Ovary (tissue), 9 donors: ENCODE results near the gene EML2. TPM values are rescaled to one million over a fixed set of nuclear protein-coding genes. Genes with fewer than 3 reads are reported as not detected.
A peak's percentile ranks its signal among the peaks of the same experiment; 100 is the strongest.

Experiments
- DNase-seq, 5 donors: peaks; one replicate each; pipeline ENCODE4 v3.0.0-alpha.2; 2019 to 2020
- H3K27ac ChIP-seq, 2 donors: fragments of 200-600 bp; one replicate each; pipeline versions ENCODE4 v1.5.1 to v1.8.0; 2019 to 2022
- H3K27me3 ChIP-seq: fragments of 200-600 bp; one replicate; pipeline ENCODE4 v1.8.0; 2022
- H3K36me3 ChIP-seq: fragments of 200-600 bp; sonication (generic); one replicate; pipeline ENCODE4 v1.5.1; 2019
- H3K4me1 ChIP-seq: one replicate; pipeline ENCODE4 v1.8.1; 2013; ENCODE audit warnings: mild to moderate bottlenecking, moderate library complexity; ENCODE audit not compliant: insufficient read depth
- H3K4me3 ChIP-seq: fragments of 200-600 bp; sonication (generic); one replicate; pipeline ENCODE4 v1.5.1; 2017
- H3K9me3 ChIP-seq, 2 donors: fragments of 200-600 bp in 1 of 2; sonication (generic) in 1 of 2; one replicate each; pipeline versions ENCODE4 v1.5.1 to v1.8.1; 2013 to 2019; ENCODE audit warnings: mild to moderate bottlenecking in 1 of 2, moderate library complexity in 1 of 2
- EP300 ChIP-seq: sonication (generic); formaldehyde crosslinking; IDR thresholded peaks from one replicate; pipeline ENCODE4 v1.6.1; 2017; ENCODE audit warnings: antibody characterized with exemption
- POLR2A ChIP-seq: fragments of 450-650 bp; IDR thresholded peaks from one replicate; pipeline ENCODE4 v1.6.1; 2017; ENCODE audit warnings: antibody characterized with exemption, mild to moderate bottlenecking, moderate library complexity
- WGBS, 3 donors: extraction: QIAGEN DNeasy Blood & Tissue Kit in 1 of 3; methylation state at CpG; one replicate each; pipeline versions ENCODE4 v1.1.5 to v1.1.7; 2013 to 2017; 5-methylcytosine and 5-hydroxymethylcytosine counted together
- intact Hi-C, 4 donors: fragments of 100-400 bp; cut with DNase I; formaldehyde crosslinking; loops; one replicate each; pipeline versions ENCODE4 v1.11.0 to v1.15.1; 2022 to 2023
- polyA plus RNA-seq, 2 donors: library from polyadenylated mRNA; stranded (reverse); fragments of 200-250 nt in 1 of 2; fragments of 350-450 nt in 1 of 2; fragmentation: Illumina TruSeq in 1 of 2; extraction: RNeasy Lipid Tissue Mini Kit (QIAGEN cat#74804) in 1 of 2; gene quantifications; one replicate each; pipeline ENCODE4 v1.2.3, GENCODE V29; 2013 to 2014
- total RNA-seq, 7 donors: library from RNA; depleted of rRNA in 2 of 7; stranded (reverse); fragments of >200 nt in 2 of 7; fragmentation: NEBNext Ultra II Directional in 3 of 7; extraction: Animal tissue kit (Norgen Biotek cat#: 25700) in 3 of 7; gene quantifications; one replicate each; pipeline versions ENCODE4 v1.1.0 to v1.2.4, GENCODE V29; 2016 to 2023
- TF ChIP-seq, protein P1 (sequence below), 3 donors: fragments of 450-650 bp in 2 of 3; fragments of 200-600 bp in 1 of 3; IDR thresholded peaks; one replicate each; pipeline versions ENCODE4 v1.5.1 to v1.8.0; 2016 to 2022; ENCODE audit warnings: antibody characterized with exemption in 3 of 3, mild to moderate bottlenecking in 1 of 3
- donor health status: DM: no; HTN: no; CAD: no; lungs with moderate emphysema.
- donor health status: DM: no; HTN: no; CAD: no.
- donor health status: Bipolar disorder and iron deficiency.
- donor health status: DM: yes; HTN: yes; CAD: no.
- donor health status: DM: no; HTN: no; CAD: no.
- donor health status: DM: yes; HTN: yes; CAD: no.

EML2 gene
- total and polyA plus RNA-seq, 9 donors: 9.9 to 25.0 (median 14.4) TPM

GRCh38 chr19:45643024-45643926, 4.1 kb upstream of the EML2 start:
- intact Hi-C loops: loop anchor here in 3 of 4 donors (2.0 to 10.0 kb wide), 3 partner anchors 120 to 208 kb away; no protein-coding TSS in a partner anchor
- WGBS, 3 donors: 7 to 13% (median 9%) methylated on average over 38 to 39 of the region's 39 CpGs

DNA sequence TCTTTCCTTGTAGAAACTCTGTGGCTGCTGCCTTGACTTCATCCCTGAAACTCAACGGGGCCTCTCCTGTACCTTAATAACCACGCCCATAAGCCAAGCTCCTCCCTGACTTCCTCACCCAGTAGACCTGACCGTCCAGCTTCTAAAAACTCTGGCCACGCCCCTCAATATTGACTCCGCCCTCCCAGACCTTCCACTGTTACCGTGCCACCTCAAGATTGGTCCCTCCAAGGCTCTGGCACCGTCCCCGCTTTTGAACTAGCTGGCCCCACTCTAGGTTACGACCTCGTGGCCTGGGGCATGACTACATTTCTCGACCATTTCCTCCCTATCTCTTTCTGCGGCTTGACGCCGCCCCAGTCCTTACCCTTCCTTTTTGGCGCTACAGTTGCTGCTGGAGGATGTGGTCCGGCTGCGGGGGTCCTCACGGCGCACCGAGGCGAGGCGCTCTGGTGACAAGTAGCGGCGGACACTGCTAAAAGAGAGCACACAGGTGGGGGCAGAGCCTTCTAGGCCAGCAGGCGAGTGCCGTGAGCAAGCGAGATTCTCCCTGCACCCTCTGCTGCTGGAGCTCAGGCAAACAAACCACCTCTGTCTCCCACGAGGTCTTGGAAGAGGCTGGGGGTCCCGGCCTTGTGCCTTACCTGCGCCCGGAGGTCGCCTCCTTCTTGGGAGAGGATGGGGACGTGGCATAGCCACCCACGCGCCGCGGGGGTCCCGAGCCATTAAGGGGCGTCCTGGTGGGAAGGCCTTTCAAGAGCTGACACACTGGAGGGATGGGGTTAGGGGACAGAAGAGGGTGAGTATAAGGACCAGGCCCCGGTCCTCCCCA, 2.3 kb upstream of the EML2 start:
- Histone ChIP-seq H3K4me1 (peaks cover 4% of the 10 kb centered on the region), H3K4me3 (peak overlapping the region; percentile 24), H3K27me3 (peaks cover 3% of the 10 kb centered on the region), H3K27ac (peak overlapping the region in 1 of 2 donors; percentile 11), H3K36me3 (no peaks in the 10 kb centered on the region), H3K9me3 (no peaks in the 10 kb centered on the region)
- TF ChIP-seq, protein P1, sequence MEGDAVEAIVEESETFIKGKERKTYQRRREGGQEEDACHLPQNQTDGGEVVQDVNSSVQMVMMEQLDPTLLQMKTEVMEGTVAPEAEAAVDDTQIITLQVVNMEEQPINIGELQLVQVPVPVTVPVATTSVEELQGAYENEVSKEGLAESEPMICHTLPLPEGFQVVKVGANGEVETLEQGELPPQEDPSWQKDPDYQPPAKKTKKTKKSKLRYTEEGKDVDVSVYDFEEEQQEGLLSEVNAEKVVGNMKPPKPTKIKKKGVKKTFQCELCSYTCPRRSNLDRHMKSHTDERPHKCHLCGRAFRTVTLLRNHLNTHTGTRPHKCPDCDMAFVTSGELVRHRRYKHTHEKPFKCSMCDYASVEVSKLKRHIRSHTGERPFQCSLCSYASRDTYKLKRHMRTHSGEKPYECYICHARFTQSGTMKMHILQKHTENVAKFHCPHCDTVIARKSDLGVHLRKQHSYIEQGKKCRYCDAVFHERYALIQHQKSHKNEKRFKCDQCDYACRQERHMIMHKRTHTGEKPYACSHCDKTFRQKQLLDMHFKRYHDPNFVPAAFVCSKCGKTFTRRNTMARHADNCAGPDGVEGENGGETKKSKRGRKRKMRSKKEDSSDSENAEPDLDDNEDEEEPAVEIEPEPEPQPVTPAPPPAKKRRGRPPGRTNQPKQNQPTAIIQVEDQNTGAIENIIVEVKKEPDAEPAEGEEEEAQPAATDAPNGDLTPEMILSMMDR (IDR thresholded peaks at IDR 0.05): no peak
- TF ChIP-seq EP300: no peak
- TF ChIP-seq POLR2A: no peak
- intact Hi-C loops: loop anchor here in 3 of 4 donors (2.0 to 10.0 kb wide), 3 partner anchors 119 to 207 kb away; no protein-coding TSS in a partner anchor
- peak; percentile 30 to 79 (median 63) for DNase-seq
- 5 to 8% (median 7%) methylated on average over 39 to 40 of the region's 40 CpGs for WGBS, 3 donors

More at GRCh38 chr19:45643024-45643926, 4.1 kb upstream of the EML2 start:
- peaks cover 3% of the 10 kb centered on the region for H3K27me3 ChIP-seq
- TF ChIP-seq, protein P1 (IDR thresholded peaks at IDR 0.05): peak; percentile 84 to 94 (median 89)
- TF ChIP-seq EP300 (no peak), POLR2A (no peak)
- no peak overlapping the region for H3K27ac ChIP-seq
- peak; percentile 65 to 89 (median 79) for DNase-seq
- H3K4me1 ChIP-seq: peaks cover 4% of the 10 kb centered on the region
- H3K36me3 ChIP-seq: no peaks in the 10 kb centered on the region
- H3K9me3 ChIP-seq: no peaks in the 10 kb centered on the region
- H3K4me3 ChIP-seq: no peak overlapping the region

DNA sequence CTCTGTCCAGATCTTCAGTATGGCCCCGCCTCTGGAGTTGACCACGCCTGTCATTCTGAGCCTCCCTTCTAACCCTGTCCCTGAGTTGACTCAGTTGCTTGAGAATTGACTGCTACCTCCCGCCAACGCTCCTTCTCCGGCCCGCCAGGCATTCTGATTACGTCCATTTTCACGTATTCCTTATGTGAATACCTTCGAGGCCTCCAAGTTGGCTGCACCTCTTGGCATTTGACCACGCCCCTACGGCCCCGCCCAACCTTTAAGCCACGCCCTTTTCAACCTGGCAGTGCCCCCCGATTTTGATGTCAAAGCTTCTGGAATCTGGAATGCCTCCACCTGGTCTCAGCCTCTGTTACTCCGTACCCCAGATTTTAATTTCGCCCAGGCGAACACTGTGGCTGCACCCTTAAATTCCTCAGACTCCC, 1.7 kb upstream of the EML2 start:
- peak in 3 of 5 donors; percentile 32 to 55 (median 45) for DNase-seq
- no peak for TF ChIP-seq POLR2A
- TF ChIP-seq, protein P1 (IDR thresholded peaks at IDR 0.05): no peak
- TF ChIP-seq EP300: no peak
- no peaks in the 10 kb centered on the region for H3K36me3 ChIP-seq
- no peaks in the 10 kb centered on the region for H3K27me3 ChIP-seq
- no peak overlapping the region for H3K27ac ChIP-seq
- WGBS, 3 donors: 61 to 66% (median 65%) methylated on average over 17 of the region's 17 CpGs
- no peaks in the 10 kb centered on the region for H3K9me3 ChIP-seq
- intact Hi-C loops: loop anchor here in 2 of 4 donors (5.0 to 10.0 kb wide), 2 partner anchors 119 to 206 kb away; no protein-coding TSS in a partner anchor
- peaks cover 2% of the 10 kb centered on the region for H3K4me1 ChIP-seq
- no peak overlapping the region for H3K4me3 ChIP-seq
